Measurements from ENCODE around the gene GTPBP8.

The GTPBP8 gene

GRCh38 chr3:112966633-112967032 is 24.2 kb upstream of the GTPBP8 start:
- ChIA-PET POLR2A (no interaction called here), CTCF (no interaction called here)
- H3K9me3 ChIP-seq (ENCODE audit: control insufficient read depth, insufficient read depth, low read depth, low read length): no peaks in the 10 kb centered on the region
- no peaks in the 10 kb centered on the region for H3K4me1 ChIP-seq (ENCODE audit: control insufficient read depth, insufficient read depth, low read length)
- TF ChIP-seq ZFHX2 (tag by site-specific recombination; conservative IDR thresholded peaks at IDR 0.05) (peak; percentile 38; the same call in 1 of the 2 replicates), EGR2 (tag by site-specific recombination; IDR thresholded peaks at IDR 0.05; ENCODE audit: low read depth) (peak; percentile 76; the same call in 1 of the 2 replicates), GLIS2 (tag by site-specific recombination; IDR thresholded peaks at IDR 0.05) (no peak)
- H3K27ac ChIP-seq (ENCODE audit: extremely low read depth, low read depth, low read length): no peak overlapping the region
- H3K4me3 ChIP-seq (ENCODE audit: low read depth, low read length): no peak overlapping the region
- no peaks in the 10 kb centered on the region for H3K36me3 ChIP-seq (ENCODE audit: control insufficient read depth in 2 of 2, insufficient read depth in 1 of 2, low read length in 2 of 2)

DNA sequence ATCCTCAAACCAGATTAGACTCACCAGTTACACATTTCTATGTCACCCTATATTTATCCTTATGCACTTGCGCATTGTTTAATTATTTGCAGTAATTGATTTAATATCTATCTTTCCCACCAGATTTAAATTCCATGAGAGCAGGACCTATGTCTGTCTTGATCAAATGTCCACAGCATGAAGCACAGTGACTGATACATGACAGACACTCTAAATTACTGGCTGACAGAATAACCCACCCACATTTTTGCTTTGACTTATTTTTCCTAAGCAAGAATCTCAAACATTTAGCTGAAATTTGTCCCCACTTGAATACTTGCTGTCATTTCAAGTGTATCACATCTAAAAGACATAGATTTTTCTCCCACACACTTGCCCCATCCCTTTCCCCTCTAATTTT is 23.4 kb upstream of the GTPBP8 start:
- Histone ChIP-seq H3K4me1 (ENCODE audit: control insufficient read depth, insufficient read depth, low read length) (no peaks in the 10 kb centered on the region), H3K4me3 (ENCODE audit: low read depth, low read length) (no peak overlapping the region), H3K36me3 (ENCODE audit: control insufficient read depth in 2 of 2, insufficient read depth in 1 of 2, low read length in 2 of 2) (no peaks in the 10 kb centered on the region), H3K9me3 (ENCODE audit: control insufficient read depth, insufficient read depth, low read depth, low read length) (no peaks in the 10 kb centered on the region), H3K27ac (ENCODE audit: extremely low read depth, low read depth, low read length) (no peak overlapping the region)
- CTCF ChIA-PET: interaction anchor here (1.3 kb wide), 1 partner anchor 11 kb away, joined by 3 read pairs; no protein-coding TSS in a partner anchor
- POLR2A ChIA-PET: no interaction called here
- TF ChIP-seq KLF7 (tag by site-specific recombination; IDR thresholded peaks at IDR 0.05; ENCODE audit: borderline replicate concordance): no peak
- no peak for TF ChIP-seq ZNF132 (tag by site-specific recombination; IDR thresholded peaks at IDR 0.05; ENCODE audit: borderline replicate concordance)
- no peak for TF ChIP-seq MEIS1 (CRISPR knock-in tag; IDR thresholded peaks at IDR 0.05; ENCODE audit: borderline replicate concordance)
- no peak for TF ChIP-seq PRDM6 (tag by site-specific recombination; IDR thresholded peaks at IDR 0.05)
- no peak for TF ChIP-seq ZNF510 (tag by site-specific recombination; IDR thresholded peaks at IDR 0.05; ENCODE audit: insufficient replicate concordance)
- no peak for TF ChIP-seq ZEB2 (tag by site-specific recombination; IDR thresholded peaks at IDR 0.05)
- no peak for TF ChIP-seq ZNF335 (tag by site-specific recombination; conservative IDR thresholded peaks at IDR 0.05)

DNA sequence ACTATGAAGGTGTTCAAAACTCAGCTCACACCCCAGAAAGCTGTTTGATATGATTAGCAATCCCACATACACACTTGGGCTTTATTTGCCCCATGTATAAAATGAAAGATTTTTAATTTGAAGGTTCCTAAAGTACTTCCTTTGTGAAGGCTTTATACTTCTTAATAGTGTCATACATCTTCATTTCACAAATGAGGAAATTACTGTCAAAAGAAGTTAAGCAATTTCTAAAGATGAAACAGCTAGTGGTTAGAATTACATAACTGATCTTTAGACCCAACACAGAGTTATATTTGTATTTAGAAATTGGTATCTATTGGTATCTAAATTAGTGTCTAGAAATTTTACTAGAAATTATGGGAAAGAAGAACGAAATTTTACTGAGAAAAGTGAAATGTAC is 23.0 kb upstream of the GTPBP8 start:
- no peaks in the 10 kb centered on the region for H3K36me3 ChIP-seq (ENCODE audit: control insufficient read depth in 2 of 2, insufficient read depth in 1 of 2, low read length in 2 of 2)
- POLR2A ChIA-PET: no interaction called here

GRCh38 chr3:112972158-112972557 is 18.6 kb upstream of the GTPBP8 start:
- Histone ChIP-seq H3K9me3 (ENCODE audit: control insufficient read depth, insufficient read depth, low read depth, low read length) (no peaks in the 10 kb centered on the region), H3K27ac (ENCODE audit: extremely low read depth, low read depth, low read length) (no peak overlapping the region), H3K4me3 (ENCODE audit: low read depth, low read length) (no peak overlapping the region), H3K4me1 (ENCODE audit: control insufficient read depth, insufficient read depth, low read length) (no peaks in the 10 kb centered on the region), H3K36me3 (ENCODE audit: control insufficient read depth in 2 of 2, insufficient read depth in 1 of 2, low read length in 2 of 2) (no peaks in the 10 kb centered on the region)
- POLR2A ChIA-PET: no interaction called here
- CTCF ChIA-PET: interaction anchor here (0.8 to 1.3 kb wide), 2 partner anchors 237 to 316 kb away, joined by 3 to 4 read pairs; no protein-coding TSS in a partner anchor
- TF ChIP-seq ZNF501 (tag by site-specific recombination; IDR thresholded peaks at IDR 0.05): no peak
- no peak for TF ChIP-seq ZNF514 (tag by site-specific recombination; IDR thresholded peaks at IDR 0.05)
- TF ChIP-seq ZNF266 (tag by site-specific recombination; IDR thresholded peaks at IDR 0.05; ENCODE audit: low read depth): no peak
- TF ChIP-seq ZNF830 (tag by site-specific recombination; IDR thresholded peaks at IDR 0.05; ENCODE audit: low read depth): no peak
- no peak for TF ChIP-seq ZNF366 (tag by site-specific recombination; conservative IDR thresholded peaks at IDR 0.05)
- TF ChIP-seq ZNF776 (tag by site-specific recombination; IDR thresholded peaks at IDR 0.05; ENCODE audit: borderline replicate concordance): no peak
- TF ChIP-seq, protein P1, sequence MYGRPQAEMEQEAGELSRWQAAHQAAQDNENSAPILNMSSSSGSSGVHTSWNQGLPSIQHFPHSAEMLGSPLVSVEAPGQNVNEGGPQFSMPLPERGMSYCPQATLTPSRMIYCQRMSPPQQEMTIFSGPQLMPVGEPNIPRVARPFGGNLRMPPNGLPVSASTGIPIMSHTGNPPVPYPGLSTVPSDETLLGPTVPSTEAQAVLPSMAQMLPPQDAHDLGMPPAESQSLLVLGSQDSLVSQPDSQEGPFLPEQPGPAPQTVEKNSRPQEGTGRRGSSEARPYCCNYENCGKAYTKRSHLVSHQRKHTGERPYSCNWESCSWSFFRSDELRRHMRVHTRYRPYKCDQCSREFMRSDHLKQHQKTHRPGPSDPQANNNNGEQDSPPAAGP (tag by site-specific recombination; IDR thresholded peaks at IDR 0.05): no peak
- TF ChIP-seq ZNF23 (tag by site-specific recombination; IDR thresholded peaks at IDR 0.05; ENCODE audit: borderline replicate concordance): no peak
- TF ChIP-seq, protein P2, sequence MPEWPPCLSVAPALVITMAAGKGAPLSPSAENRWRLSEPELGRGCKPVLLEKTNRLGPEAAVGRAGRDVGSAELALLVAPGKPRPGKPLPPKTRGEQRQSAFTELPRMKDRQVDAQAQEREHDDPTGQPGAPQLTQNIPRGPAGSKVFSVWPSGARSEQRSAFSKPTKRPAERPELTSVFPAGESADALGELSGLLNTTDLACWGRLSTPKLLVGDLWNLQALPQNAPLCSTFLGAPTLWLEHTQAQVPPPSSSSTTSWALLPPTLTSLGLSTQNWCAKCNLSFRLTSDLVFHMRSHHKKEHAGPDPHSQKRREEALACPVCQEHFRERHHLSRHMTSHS (tag by site-specific recombination; IDR thresholded peaks at IDR 0.05): no peak
- TF ChIP-seq ZNF248 (tag by site-specific recombination; IDR thresholded peaks at IDR 0.05): no peak

More for the DNA sequence above, 23.0 kb upstream of the GTPBP8 start:
- Histone ChIP-seq H3K9me3 (ENCODE audit: control insufficient read depth, insufficient read depth, low read depth, low read length) (no peaks in the 10 kb centered on the region), H3K4me1 (ENCODE audit: control insufficient read depth, insufficient read depth, low read length) (no peaks in the 10 kb centered on the region), H3K4me3 (ENCODE audit: low read depth, low read length) (no peak overlapping the region), H3K27ac (ENCODE audit: extremely low read depth, low read depth, low read length) (no peak overlapping the region)
- CTCF ChIA-PET: interaction anchor here (1.3 kb wide), 1 partner anchor 11 kb away, joined by 3 read pairs; no protein-coding TSS in a partner anchor
- TF ChIP-seq ZNF423 (tag by site-specific recombination; IDR thresholded peaks at IDR 0.05) (no peak), ZNF335 (tag by site-specific recombination; conservative IDR thresholded peaks at IDR 0.05) (no peak), WT1 (tag by site-specific recombination; IDR thresholded peaks at IDR 0.05) (no peak), INSM2 (tag by site-specific recombination; IDR thresholded peaks at IDR 0.05) (no peak), ZNF560 (tag by site-specific recombination; IDR thresholded peaks at IDR 0.05; ENCODE audit: borderline replicate concordance) (no peak)

Data from HEK293 (cell line).